ENCODE data around the gene DGCR2. TPM values are rescaled to one million over a fixed set of nuclear protein-coding genes. Genes with fewer than 3 reads are reported as not detected.

Gene DGCR2
- total and polyA plus RNA-seq, 10 of the 15 experiments (the other 5 are each of a cell fraction or from before 2014, with no cell fraction given): 0.19 to 28.4 (median 16.0) TPM

GRCh38 chr22:19090586-19091127 is 31.6 kb downstream of the DGCR2 start (continued):
- no peak for TF ChIP-seq CHD1 (IDR thresholded peaks at IDR 0.05; ENCODE audit: low read depth, low read length)
- TF ChIP-seq IRF4 (IDR thresholded peaks at IDR 0.05; ENCODE audit: low read depth, low read length): no peak
- no peak for TF ChIP-seq TCF7 (IDR thresholded peaks at IDR 0.05; ENCODE audit: borderline replicate concordance)

- DNase-seq (ENCODE audit: low read depth, low spot score): no peak
- no peak overlapping the region for H3K4me3 ChIP-seq
- peaks cover 2% of the 10 kb centered on the region; the same call in 1 of the 2 replicates for H4K20me1 ChIP-seq (ENCODE audit: control insufficient read depth, insufficient read depth)
- POLR2A ChIA-PET: no interaction called here
- no peak overlapping the region for H3K4me2 ChIP-seq (ENCODE audit: control insufficient read depth, insufficient read depth)
- intact Hi-C loops (cut with micrococcal nuclease; ENCODE audit: unreplicated experiment) (no loop called here), in situ Hi-C loops (cut with MboI) (no loop called here)
- BruUV-seq (replicated peaks): no TSS peak
- H3K4me1 ChIP-seq (ENCODE audit: control insufficient read depth, insufficient read depth, low read length): peaks cover 7% of the 10 kb centered on the region
- SMC1A ChIA-PET (ENCODE audit: uncharacterized antibody, unreplicated experiment): interaction anchor here (1.4 kb wide), 1 partner anchor 11 kb away, joined by 3 read pairs; no protein-coding TSS in a partner anchor
- no peaks in the 10 kb centered on the region for H3K27me3 ChIP-seq (replicated peaks in 1 of 2; ENCODE audit: control insufficient read depth in 2 of 2, insufficient read depth in 2 of 2, low read length in 1 of 2)
- RAD21 ChIA-PET (ENCODE audit: unreplicated experiment): no interaction called here
- FAIRE-seq: no peak
- H3K9me3 ChIP-seq (replicated peaks; ENCODE audit: control insufficient read depth, insufficient read depth, low read length): no peaks in the 10 kb centered on the region
- no peak overlapping the region for H3K9ac ChIP-seq (ENCODE audit: control insufficient read depth, insufficient read depth, low read length)
- ATAC-seq: no peak
- no peak for TF ChIP-seq RELB (IDR thresholded peaks at IDR 0.05; ENCODE audit: low read depth)
- no peak for TF ChIP-seq IRF3 (IDR thresholded peaks at IDR 0.05)
- TF ChIP-seq JUNB (IDR thresholded peaks at IDR 0.05): no peak
- TF ChIP-seq E4F1 (IDR thresholded peaks at IDR 0.05; ENCODE audit: borderline replicate concordance, partially characterized antibody): no peak
- TF ChIP-seq ETV6 (conservative IDR thresholded peaks at IDR 0.05 in 1 of 2, IDR thresholded peaks at IDR 0.05 in 1 of 2; ENCODE audit: borderline replicate concordance in 1 of 2, low read depth in 1 of 2): no peak
- TF ChIP-seq NR2C2 (IDR thresholded peaks at IDR 0.05; ENCODE audit: borderline replicate concordance, control insufficient read depth, insufficient read length, low read depth): no peak
- no peak for TF ChIP-seq RAD21 (IDR thresholded peaks at IDR 0.05; ENCODE audit: insufficient read depth, low read depth, low read length)
- TF ChIP-seq TCF7 (IDR thresholded peaks at IDR 0.05; ENCODE audit: borderline replicate concordance): no peak
- TF ChIP-seq ZNF217 (IDR thresholded peaks at IDR 0.05): no peak
- no peak for TF ChIP-seq NR2F1 (conservative IDR thresholded peaks at IDR 0.05)
- no peak for TF ChIP-seq JUND (IDR thresholded peaks at IDR 0.05; ENCODE audit: low read depth, low read length)
- TF ChIP-seq MTA2 (IDR thresholded peaks at IDR 0.05; ENCODE audit: low read depth): no peak
- TF ChIP-seq ATF3 (IDR thresholded peaks at IDR 0.05; ENCODE audit: borderline replicate concordance, extremely low read depth, low read depth, low read length): no peak
- CTCF ChIA-PET: interaction anchor here (1.0 kb wide), 1 partner anchor 24 kb away, joined by 4 read pairs; no protein-coding TSS in a partner anchor
- 100% methylated on average over 2 of the region's 2 CpGs for WGBS (ENCODE audit: insufficient coverage, insufficient replicate concordance, low lambda C conversion rate, missing lambda C conversion rate)
- H2AFZ ChIP-seq (ENCODE audit: control insufficient read depth, low read depth, low read length): no peak overlapping the region
- no peaks in the 10 kb centered on the region for H3K79me2 ChIP-seq (ENCODE audit: control insufficient read depth, insufficient read depth, low read length)
- peaks cover 2% of the 10 kb centered on the region in 2 experiments; a peak in 3 of 4 replicates for H3K36me3 ChIP-seq (ENCODE audit: control insufficient read depth in 2 of 2, insufficient read depth in 2 of 2, low read length in 1 of 2)
- no peak overlapping the region for H3K27ac ChIP-seq (ENCODE audit: control insufficient read depth, insufficient read depth)
Measured at GRCh38 chr22:19090183-19090582, 32.0 kb downstream of the DGCR2 start.
